Smooth muscle cell of the coronary artery (primary cell): ENCODE measurements around the gene OR4F17. TPM values are rescaled to one million over a fixed set of nuclear protein-coding genes. Genes with fewer than 3 reads are reported as not detected.

ENCODE experiments used
- total RNA-seq: library from RNA; depleted of rRNA; stranded (reverse); fragments of >200 nt; gene quantifications from 2 replicates; pipeline ENCODE4 v1.2.3, GENCODE V29; 2014; ENCODE audit warnings: low replicate concordance

OR4F17 gene
- not detected in 2 replicates for total RNA-seq

GRCh38 chr19:106804-107203, at the start of gene OR4F17:
Gene OR4F17 (plus strand): TSS chr19:107104. CDS start chr19:110679, 3,575 bp downstream.

Other genes starting within 250 kb of the OR4F17 start
- gene PLPP2, start 184.3 kb downstream of the OR4F17 start, total RNA-seq: 1.9 and 11.2 TPM in 2 replicates
- gene MIER2, start 237.7 kb downstream of the OR4F17 start, total RNA-seq: 13.1 and 23.5 TPM in 2 replicates